Stimulated activated CD8-positive, alpha-beta memory T cell treated with anti-CD3 and anti-CD28 coated beads, Interleukin-4, amount 100 ng/mL, for 1 hour (primary cell): ENCODE measurements around the gene CHST3.
"Not testable (repeated sequence)": the region's sequence is repeated elsewhere in the genome, so short reads cannot be mapped to it uniquely, and the experiment has no call there.

Experiments
- DNase-seq, 2 donors: peaks; one replicate each; pipeline ENCODE4 v3.0.0-alpha.2; 2020; ENCODE audit warnings: low read depth in 2 of 2, low spot score in 1 of 2

CHST3 gene

GRCh38 chr10:71988895-71989294 is 24.7 kb downstream of the CHST3 start:
- not testable (repeated sequence) for DNase-seq

GRCh38 chr10:71989661-71990454 is 25.7 kb downstream of the CHST3 start:
- DNase-seq: no peak

GRCh38 chr10:71990706-71991269 is 26.6 kb downstream of the CHST3 start:
- DNase-seq: no peak

GRCh38 chr10:71995449-71995848 is 31.3 kb downstream of the CHST3 start:
- DNase-seq: no peak

GRCh38 chr10:71995887-71996575 is 31.8 kb downstream of the CHST3 start:
- no peak for DNase-seq

GRCh38 chr10:71996592-71997371 is 32.6 kb downstream of the CHST3 start:
- no peak for DNase-seq

GRCh38 chr10:71998119-71998839 is 34.1 kb downstream of the CHST3 start:
- DNase-seq: no peak

GRCh38 chr10:71998840-71999194 is 34.6 kb downstream of the CHST3 start:
- DNase-seq: no peak

GRCh38 chr10:71999360-72000072 is 35.3 kb downstream of the CHST3 start:
- no peak for DNase-seq

- DNase-seq: no peak
These were observed 36.2 kb downstream of the CHST3 start for GRCh38 chr10:72000073-72001032.

GRCh38 chr10:72001033-72001395 is 36.8 kb downstream of the CHST3 start:
- no peak for DNase-seq

- no peak for DNase-seq
These were observed 38.4 kb downstream of the CHST3 start for GRCh38 chr10:72002354-72003295.

GRCh38 chr10:72006026-72006425 is 41.8 kb downstream of the CHST3 start:
- DNase-seq: no peak

GRCh38 chr10:72007246-72007892 is 43.2 kb downstream of the CHST3 start:
- DNase-seq: no peak

GRCh38 chr10:72008096-72008981 is 44.1 kb downstream of the CHST3 start:
- no peak for DNase-seq

- no peak for DNase-seq
These were observed 44.8 kb downstream of the CHST3 start for GRCh38 chr10:72009051-72009424.
